GM20431 (cell line): ENCODE data around the gene TRAPPC6A.

Experiments
- in situ Hi-C: fragments of 300-500 bp; cut with MseI, MboI; formaldehyde crosslinking; loops from one replicate; pipeline ENCODE4 v1.15.0; 2020; ENCODE audit warnings: low sequenced_read_pairs; ENCODE audit not compliant: unreplicated experiment

TRAPPC6A gene

GRCh38 chr19:45177817-45178261, at the start of gene TRAPPC6A:
Gene TRAPPC6A (minus strand): TSS chr19:45178237. CDS start chr19:45178218, 19 bp downstream.
- in situ Hi-C loops = no loop called here

- in situ Hi-C loops = no loop called here
These were observed 46.6 kb upstream of the TRAPPC6A start for GRCh38 chr19:45224645-45225044.

- in situ Hi-C loops = no loop called here
These were observed 45.8 kb upstream of the TRAPPC6A start for GRCh38 chr19:45223879-45224278.

GRCh38 chr19:45222724-45223123, 44.7 kb upstream of the TRAPPC6A start:
- in situ Hi-C loops = no loop called here

- in situ Hi-C loops = no loop called here
These were observed 41.1 kb upstream of the TRAPPC6A start for GRCh38 chr19:45218911-45219743.

- in situ Hi-C loops = no loop called here
These were observed 40.4 kb upstream of the TRAPPC6A start for GRCh38 chr19:45218426-45218825.

GRCh38 chr19:45217957-45218334, 39.9 kb upstream of the TRAPPC6A start:
- in situ Hi-C loops = no loop called here

- in situ Hi-C loops = no loop called here
These were observed 39.3 kb upstream of the TRAPPC6A start for GRCh38 chr19:45217193-45217956.

- in situ Hi-C loops = no loop called here
These were observed 38.6 kb upstream of the TRAPPC6A start for GRCh38 chr19:45216667-45217066.

- in situ Hi-C loops = no loop called here
These were observed 37.6 kb upstream of the TRAPPC6A start for GRCh38 chr19:45215391-45216191.

- in situ Hi-C loops = no loop called here
These were observed 35.0 kb upstream of the TRAPPC6A start for GRCh38 chr19:45213031-45213430.

GRCh38 chr19:45211751-45212381, 33.8 kb upstream of the TRAPPC6A start:
- in situ Hi-C loops = no loop called here

- in situ Hi-C loops = no loop called here
These were observed 28.3 kb upstream of the TRAPPC6A start for GRCh38 chr19:45206328-45206727.

- in situ Hi-C loops = no loop called here
These were observed 27.8 kb upstream of the TRAPPC6A start for GRCh38 chr19:45205810-45206209.

GRCh38 chr19:45202637-45203036, 24.6 kb upstream of the TRAPPC6A start:
- in situ Hi-C loops = no loop called here

- in situ Hi-C loops = no loop called here
These were observed 22.5 kb upstream of the TRAPPC6A start for GRCh38 chr19:45200568-45200967.

- in situ Hi-C loops = no loop called here
These were observed 17.7 kb upstream of the TRAPPC6A start for GRCh38 chr19:45195764-45196163.

- in situ Hi-C loops = no loop called here
These were observed 13.3 kb upstream of the TRAPPC6A start for GRCh38 chr19:45191375-45191774.

GRCh38 chr19:45189971-45190370, 11.9 kb upstream of the TRAPPC6A start:
- in situ Hi-C loops = no loop called here
